Nephron progenitor cell (in vitro differentiated cells): ENCODE data around the gene KLF13.

Experiments
- DNase-seq: peaks from one replicate; pipeline ENCODE4 v3.0.0; 2021
- H3K27ac Mint-ChIP-seq: 2 replicates; pipeline ENCODE4 v1.8.0; 2021; ENCODE audit warnings: mild to moderate bottlenecking, moderate library complexity, mixed read lengths
- H3K27me3 Mint-ChIP-seq: 2 replicates; pipeline ENCODE4 v1.8.0; 2021; ENCODE audit warnings: mild to moderate bottlenecking, low read depth, mixed read lengths; ENCODE audit not compliant: poor library complexity
- H3K36me3 Mint-ChIP-seq: 2 replicates; pipeline ENCODE4 v1.8.0; 2021; ENCODE audit warnings: low read depth, mixed read lengths
- H3K4me1 Mint-ChIP-seq: 2 replicates; pipeline ENCODE4 v1.8.0; 2021; ENCODE audit warnings: mixed read lengths
- H3K4me3 Mint-ChIP-seq: 2 replicates; pipeline ENCODE4 v1.8.0; 2021; ENCODE audit warnings: mild to moderate bottlenecking, moderate library complexity, mixed read lengths
- H3K9me3 Mint-ChIP-seq: 2 replicates; pipeline ENCODE4 v1.8.0; 2021; ENCODE audit warnings: mild to moderate bottlenecking, moderate library complexity, mixed read lengths
- TF ChIP-seq, protein P1 (sequence below): fragments of 200-600 bp; sonication (generic); IDR thresholded peaks from 2 replicates; pipeline ENCODE4 v1.5.0; 2021; ENCODE audit warnings: antibody characterized with exemption

KLF13 gene

DNA sequence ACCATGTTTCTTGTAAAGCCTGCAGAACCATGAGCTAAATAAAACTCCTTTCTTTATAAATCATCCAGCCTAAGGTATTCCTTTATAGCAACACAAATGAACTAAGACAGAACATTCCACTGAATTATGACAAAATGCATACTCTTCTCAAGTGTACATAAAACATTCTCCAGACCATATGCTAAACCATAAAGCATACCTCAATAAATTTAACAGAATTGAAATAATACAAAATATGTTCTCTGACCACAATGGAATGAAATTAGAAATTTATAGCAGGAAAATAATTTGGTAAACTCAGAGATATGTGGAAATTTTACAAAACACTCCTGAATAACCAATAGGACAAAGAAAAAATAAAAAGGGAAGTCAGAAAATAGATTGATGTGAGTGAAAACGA is 88.6 kb downstream of the KLF13 start:
- H3K27me3 Mint-ChIP-seq = no peaks in the 10 kb centered on the region
- no peaks in the 10 kb centered on the region for H3K4me1 Mint-ChIP-seq
- no peak overlapping the region for H3K4me3 Mint-ChIP-seq
- peaks cover 10% of the 10 kb centered on the region for H3K36me3 Mint-ChIP-seq
- H3K27ac Mint-ChIP-seq = peak overlapping the region; percentile 7
- DNase-seq = no peak
- H3K9me3 Mint-ChIP-seq = peaks cover 32% of the 10 kb centered on the region
- TF ChIP-seq, protein P1, sequence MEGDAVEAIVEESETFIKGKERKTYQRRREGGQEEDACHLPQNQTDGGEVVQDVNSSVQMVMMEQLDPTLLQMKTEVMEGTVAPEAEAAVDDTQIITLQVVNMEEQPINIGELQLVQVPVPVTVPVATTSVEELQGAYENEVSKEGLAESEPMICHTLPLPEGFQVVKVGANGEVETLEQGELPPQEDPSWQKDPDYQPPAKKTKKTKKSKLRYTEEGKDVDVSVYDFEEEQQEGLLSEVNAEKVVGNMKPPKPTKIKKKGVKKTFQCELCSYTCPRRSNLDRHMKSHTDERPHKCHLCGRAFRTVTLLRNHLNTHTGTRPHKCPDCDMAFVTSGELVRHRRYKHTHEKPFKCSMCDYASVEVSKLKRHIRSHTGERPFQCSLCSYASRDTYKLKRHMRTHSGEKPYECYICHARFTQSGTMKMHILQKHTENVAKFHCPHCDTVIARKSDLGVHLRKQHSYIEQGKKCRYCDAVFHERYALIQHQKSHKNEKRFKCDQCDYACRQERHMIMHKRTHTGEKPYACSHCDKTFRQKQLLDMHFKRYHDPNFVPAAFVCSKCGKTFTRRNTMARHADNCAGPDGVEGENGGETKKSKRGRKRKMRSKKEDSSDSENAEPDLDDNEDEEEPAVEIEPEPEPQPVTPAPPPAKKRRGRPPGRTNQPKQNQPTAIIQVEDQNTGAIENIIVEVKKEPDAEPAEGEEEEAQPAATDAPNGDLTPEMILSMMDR = no peak

GRCh38 chr15:31419820-31420219 is 93.2 kb downstream of the KLF13 start:
- Mint-ChIP-seq H3K27me3 (no peaks in the 10 kb centered on the region), H3K27ac (no peak overlapping the region), H3K4me1 (no peaks in the 10 kb centered on the region), H3K4me3 (no peak overlapping the region), H3K36me3 (peaks cover 6% of the 10 kb centered on the region), H3K9me3 (peaks cover 51% of the 10 kb centered on the region)
- TF ChIP-seq, protein P1 = no peak
- no peak for DNase-seq

- peaks cover 18% of the 10 kb centered on the region for H3K9me3 Mint-ChIP-seq
- TF ChIP-seq, protein P1 = no peak
- peaks cover 4% of the 10 kb centered on the region for H3K27me3 Mint-ChIP-seq
- H3K4me1 Mint-ChIP-seq = no peaks in the 10 kb centered on the region
- no peak overlapping the region for H3K4me3 Mint-ChIP-seq
- H3K27ac Mint-ChIP-seq = no peak overlapping the region
- H3K36me3 Mint-ChIP-seq = no peaks in the 10 kb centered on the region
- DNase-seq = no peak
Measured at GRCh38 chr15:31427411-31427810, 100.8 kb downstream of the KLF13 start.
